ENCODE data around the gene MRPS14.

GRCh38 chr1:175037416-175037815, 14.2 kb upstream of the MRPS14 start:
- TF ChIP-seq EZH2 (IDR thresholded peaks at IDR 0.05) (no peak), POLR2AphosphoS5 (IDR thresholded peaks at IDR 0.05; ENCODE audit: borderline replicate concordance, low read depth, low read length) (no peak)

Data from SK-N-MC (cell line).